Measurements from ENCODE around the gene CCDC170. TPM values are rescaled to one million over a fixed set of nuclear protein-coding genes. Genes with fewer than 3 reads are reported as not detected.

CCDC170 gene
- total and polyA plus RNA-seq, 2 of the 8 experiments (the other 6 are each of a cell fraction or from before 2014, with no cell fraction given), result 0.06 to 0.09 TPM

DNA sequence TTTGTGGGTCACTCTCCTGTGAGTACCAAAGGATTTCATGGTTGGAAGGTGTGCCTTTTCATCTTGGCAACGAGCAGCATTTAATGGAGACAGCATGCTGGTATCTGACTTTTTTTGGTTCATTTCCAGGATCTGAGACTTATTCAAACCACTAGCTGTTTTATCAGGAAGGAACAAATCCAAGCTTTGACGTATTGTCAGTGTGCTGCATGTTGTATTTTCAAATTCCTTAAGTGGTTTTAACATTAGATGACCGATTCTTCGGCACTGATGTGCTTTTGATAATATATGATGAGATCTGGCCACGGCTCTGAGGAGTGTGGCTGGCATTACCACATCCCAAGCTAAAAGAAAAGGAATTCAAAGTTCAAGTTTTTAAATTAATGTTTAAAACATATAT is 48.3 kb upstream of the CCDC170 start (continued):
- no peak for TF ChIP-seq NANOG (IDR thresholded peaks at IDR 0.05; ENCODE audit: insufficient read depth, low read depth, low read length, poor library complexity, severe bottlenecking)
- TF ChIP-seq, protein P1, sequence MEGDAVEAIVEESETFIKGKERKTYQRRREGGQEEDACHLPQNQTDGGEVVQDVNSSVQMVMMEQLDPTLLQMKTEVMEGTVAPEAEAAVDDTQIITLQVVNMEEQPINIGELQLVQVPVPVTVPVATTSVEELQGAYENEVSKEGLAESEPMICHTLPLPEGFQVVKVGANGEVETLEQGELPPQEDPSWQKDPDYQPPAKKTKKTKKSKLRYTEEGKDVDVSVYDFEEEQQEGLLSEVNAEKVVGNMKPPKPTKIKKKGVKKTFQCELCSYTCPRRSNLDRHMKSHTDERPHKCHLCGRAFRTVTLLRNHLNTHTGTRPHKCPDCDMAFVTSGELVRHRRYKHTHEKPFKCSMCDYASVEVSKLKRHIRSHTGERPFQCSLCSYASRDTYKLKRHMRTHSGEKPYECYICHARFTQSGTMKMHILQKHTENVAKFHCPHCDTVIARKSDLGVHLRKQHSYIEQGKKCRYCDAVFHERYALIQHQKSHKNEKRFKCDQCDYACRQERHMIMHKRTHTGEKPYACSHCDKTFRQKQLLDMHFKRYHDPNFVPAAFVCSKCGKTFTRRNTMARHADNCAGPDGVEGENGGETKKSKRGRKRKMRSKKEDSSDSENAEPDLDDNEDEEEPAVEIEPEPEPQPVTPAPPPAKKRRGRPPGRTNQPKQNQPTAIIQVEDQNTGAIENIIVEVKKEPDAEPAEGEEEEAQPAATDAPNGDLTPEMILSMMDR (IDR thresholded peaks at IDR 0.05; ENCODE audit: control extremely low read depth in 1 of 3, insufficient read depth in 1 of 3, low read depth in 1 of 3, low read length in 3 of 3), result no peak
